Adrenal gland (tissue), 5 donors: ENCODE measurements around the gene PDK1.

ENCODE experiments used
- POLR2A ChIP-seq, 2 donors: fragments of 450-650 bp; IDR thresholded peaks; one replicate each; pipeline ENCODE4 v1.6.1; 2017; ENCODE audit warnings: antibody characterized with exemption in 2 of 2, mild to moderate bottlenecking in 2 of 2, moderate library complexity in 1 of 2
- TF ChIP-seq, protein P1 (sequence below), 6 experiments: fragments of 450-650 bp in 4 of 6; fragments of 200-600 bp in 2 of 6; sonication (generic) in 1 of 6; IDR thresholded peaks; 1 replicate in 5 of 6; 2 replicates in 1 of 6; pipeline versions ENCODE4 v1.5.1 to v1.8.0; 2016 to 2021; ENCODE audit warnings: antibody characterized with exemption in 6 of 6, mild to moderate bottlenecking in 2 of 6, moderate library complexity in 1 of 6
- donor health status: DM: no; HTN: no; CAD: no.

DNA sequence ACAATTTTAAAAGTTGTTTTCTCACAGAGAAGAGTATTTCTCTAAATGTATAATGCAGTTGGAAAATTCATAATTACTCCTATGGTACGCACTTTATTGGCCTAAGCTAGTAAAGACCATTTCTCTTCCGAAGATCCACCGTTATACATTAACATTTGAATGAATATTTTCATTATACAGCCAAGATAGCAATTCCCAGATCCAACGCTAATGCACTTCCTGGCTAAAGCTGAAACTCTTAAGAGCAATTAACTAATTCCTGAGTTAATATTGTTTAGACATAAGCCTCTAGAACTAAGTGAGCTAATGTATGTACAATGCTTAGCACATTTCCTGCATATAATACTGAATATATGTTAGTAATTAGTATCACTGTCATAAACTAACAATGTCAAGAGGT is 56.2 kb downstream of the PDK1 start:
- TF ChIP-seq, protein P1, sequence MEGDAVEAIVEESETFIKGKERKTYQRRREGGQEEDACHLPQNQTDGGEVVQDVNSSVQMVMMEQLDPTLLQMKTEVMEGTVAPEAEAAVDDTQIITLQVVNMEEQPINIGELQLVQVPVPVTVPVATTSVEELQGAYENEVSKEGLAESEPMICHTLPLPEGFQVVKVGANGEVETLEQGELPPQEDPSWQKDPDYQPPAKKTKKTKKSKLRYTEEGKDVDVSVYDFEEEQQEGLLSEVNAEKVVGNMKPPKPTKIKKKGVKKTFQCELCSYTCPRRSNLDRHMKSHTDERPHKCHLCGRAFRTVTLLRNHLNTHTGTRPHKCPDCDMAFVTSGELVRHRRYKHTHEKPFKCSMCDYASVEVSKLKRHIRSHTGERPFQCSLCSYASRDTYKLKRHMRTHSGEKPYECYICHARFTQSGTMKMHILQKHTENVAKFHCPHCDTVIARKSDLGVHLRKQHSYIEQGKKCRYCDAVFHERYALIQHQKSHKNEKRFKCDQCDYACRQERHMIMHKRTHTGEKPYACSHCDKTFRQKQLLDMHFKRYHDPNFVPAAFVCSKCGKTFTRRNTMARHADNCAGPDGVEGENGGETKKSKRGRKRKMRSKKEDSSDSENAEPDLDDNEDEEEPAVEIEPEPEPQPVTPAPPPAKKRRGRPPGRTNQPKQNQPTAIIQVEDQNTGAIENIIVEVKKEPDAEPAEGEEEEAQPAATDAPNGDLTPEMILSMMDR (IDR thresholded peaks at IDR 0.05), result no peak
- no peak for TF ChIP-seq POLR2A (IDR thresholded peaks at IDR 0.05)
